ENCODE measurements around the gene HECTD4. TPM values are rescaled to one million over a fixed set of nuclear protein-coding genes. Genes with fewer than 3 reads are reported as not detected.

The HECTD4 gene
- total and polyA plus RNA-seq, 10 donors: 5.4 to 70.8 (median 50.1) TPM

DNA sequence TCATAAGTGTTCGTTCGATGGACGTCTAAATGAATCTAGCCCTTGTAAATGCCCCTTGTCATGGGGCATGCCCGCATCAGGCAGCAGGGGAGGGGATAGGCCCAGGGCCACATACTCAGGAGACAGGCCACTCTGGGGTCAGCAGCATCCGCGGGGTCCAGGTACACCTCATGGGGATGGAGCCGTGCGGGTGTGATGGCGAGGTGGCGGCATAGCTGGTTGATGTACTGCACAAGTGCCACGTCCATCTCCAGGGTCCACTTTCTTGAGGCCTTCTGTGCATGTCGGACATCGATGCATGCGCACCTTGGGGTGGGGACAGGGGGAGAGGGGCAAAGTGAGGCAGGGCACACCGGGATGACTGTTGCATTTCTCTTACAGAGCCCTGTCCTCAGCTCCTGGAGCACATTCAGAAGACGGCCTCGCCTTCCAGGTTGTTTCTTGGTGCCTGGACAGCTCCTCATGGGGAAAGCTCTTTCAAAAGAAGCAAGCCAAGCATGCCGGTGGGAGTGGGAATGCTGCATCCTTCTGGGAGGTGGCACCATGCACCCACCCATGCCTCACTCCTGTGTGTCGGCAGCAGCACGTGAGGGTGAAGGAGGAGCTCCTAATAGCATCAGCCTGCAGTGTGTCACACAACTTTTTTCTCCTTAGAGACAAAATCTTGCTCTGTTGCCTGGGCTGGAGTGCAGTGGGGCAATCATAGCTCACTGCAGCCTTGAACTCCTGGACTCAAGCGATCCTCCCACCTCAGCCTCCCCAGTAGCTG, 209.5 kb downstream of the HECTD4 start:
- Histone ChIP-seq H3K27ac (no peak overlapping the region), H3K4me3 (no peak overlapping the region), H3K9me3 (no peaks in the 10 kb centered on the region), H3K36me3 (peaks cover 0 to 100% (median 73%) of the 10 kb centered on the region in 6 donors), H3K27me3 (replicated peaks in 1 of 7) (no peaks in the 10 kb centered on the region), H3K4me1 (peaks cover 0 to 11% (median 0%) of the 10 kb centered on the region in 6 donors)
- TF ChIP-seq POLR2AphosphoS5 (IDR thresholded peaks at IDR 0.05) (no peak), POLR2A (IDR thresholded peaks at IDR 0.05) (no peak)
- TF ChIP-seq, protein P1, sequence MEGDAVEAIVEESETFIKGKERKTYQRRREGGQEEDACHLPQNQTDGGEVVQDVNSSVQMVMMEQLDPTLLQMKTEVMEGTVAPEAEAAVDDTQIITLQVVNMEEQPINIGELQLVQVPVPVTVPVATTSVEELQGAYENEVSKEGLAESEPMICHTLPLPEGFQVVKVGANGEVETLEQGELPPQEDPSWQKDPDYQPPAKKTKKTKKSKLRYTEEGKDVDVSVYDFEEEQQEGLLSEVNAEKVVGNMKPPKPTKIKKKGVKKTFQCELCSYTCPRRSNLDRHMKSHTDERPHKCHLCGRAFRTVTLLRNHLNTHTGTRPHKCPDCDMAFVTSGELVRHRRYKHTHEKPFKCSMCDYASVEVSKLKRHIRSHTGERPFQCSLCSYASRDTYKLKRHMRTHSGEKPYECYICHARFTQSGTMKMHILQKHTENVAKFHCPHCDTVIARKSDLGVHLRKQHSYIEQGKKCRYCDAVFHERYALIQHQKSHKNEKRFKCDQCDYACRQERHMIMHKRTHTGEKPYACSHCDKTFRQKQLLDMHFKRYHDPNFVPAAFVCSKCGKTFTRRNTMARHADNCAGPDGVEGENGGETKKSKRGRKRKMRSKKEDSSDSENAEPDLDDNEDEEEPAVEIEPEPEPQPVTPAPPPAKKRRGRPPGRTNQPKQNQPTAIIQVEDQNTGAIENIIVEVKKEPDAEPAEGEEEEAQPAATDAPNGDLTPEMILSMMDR (IDR thresholded peaks at IDR 0.05 in 8 of 11, conservative IDR thresholded peaks at IDR 0.05 in 3 of 11): no peak
- intact Hi-C loops (cut with DNase I; ENCODE audit: low total_unique reads): no loop called here
- DNase-seq: peak; percentile 58
- 95 to 99% (median 97%) methylated on average over 21 of the region's 21 CpGs for WGBS, 5 donors

DNA sequence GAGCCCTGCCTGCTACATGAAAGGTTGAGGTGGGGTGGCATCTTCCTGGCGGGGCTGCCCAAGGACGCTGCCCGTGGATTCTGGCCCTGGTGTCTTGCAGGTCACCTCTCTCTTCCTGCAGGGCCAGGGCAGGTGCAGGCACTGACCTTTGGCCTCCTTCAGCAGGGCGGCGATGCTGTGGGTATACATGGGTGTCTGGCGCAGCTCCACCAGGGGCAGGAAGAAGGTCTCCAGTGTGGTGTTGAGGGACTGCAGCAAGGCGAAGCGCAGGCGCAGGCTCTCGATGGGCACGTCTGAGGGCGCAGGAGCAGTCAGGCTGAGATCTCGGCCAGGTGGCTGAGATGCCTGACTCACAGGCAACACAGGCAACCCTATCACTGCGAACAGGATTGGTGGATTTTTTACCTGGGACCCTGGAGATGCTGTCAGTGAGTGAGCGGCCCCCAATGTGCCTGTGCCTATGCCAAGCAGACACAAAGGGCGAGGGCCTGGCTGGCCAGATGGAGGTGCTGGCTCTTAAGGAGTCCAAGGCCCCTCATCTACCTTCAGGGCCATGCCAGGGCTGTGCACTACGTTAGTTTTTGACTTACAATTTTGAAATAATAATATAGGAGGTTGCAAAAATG, 211.1 kb downstream of the HECTD4 start:
- TF ChIP-seq POLR2A (IDR thresholded peaks at IDR 0.05) (no peak), POLR2AphosphoS5 (IDR thresholded peaks at IDR 0.05) (peak in 2 of 3 donors; percentile 5 to 31)
- TF ChIP-seq, protein P1 (IDR thresholded peaks at IDR 0.05 in 8 of 11, conservative IDR thresholded peaks at IDR 0.05 in 3 of 11): no peak
- Histone ChIP-seq H3K4me1 (peaks cover 0 to 11% (median 0%) of the 10 kb centered on the region in 6 donors), H3K36me3 (peaks cover 0 to 100% (median 61%) of the 10 kb centered on the region in 6 donors), H3K27me3 (replicated peaks in 1 of 7) (no peaks in the 10 kb centered on the region), H3K9me3 (no peaks in the 10 kb centered on the region), H3K4me3 (no peak overlapping the region), H3K27ac (no peak overlapping the region)
- WGBS, 5 donors: 89 to 92% (median 91%) methylated on average over 16 to 17 of the region's 17 CpGs
- peak; percentile 63 for DNase-seq
- intact Hi-C loops (cut with DNase I; ENCODE audit: low total_unique reads): no loop called here

DNA sequence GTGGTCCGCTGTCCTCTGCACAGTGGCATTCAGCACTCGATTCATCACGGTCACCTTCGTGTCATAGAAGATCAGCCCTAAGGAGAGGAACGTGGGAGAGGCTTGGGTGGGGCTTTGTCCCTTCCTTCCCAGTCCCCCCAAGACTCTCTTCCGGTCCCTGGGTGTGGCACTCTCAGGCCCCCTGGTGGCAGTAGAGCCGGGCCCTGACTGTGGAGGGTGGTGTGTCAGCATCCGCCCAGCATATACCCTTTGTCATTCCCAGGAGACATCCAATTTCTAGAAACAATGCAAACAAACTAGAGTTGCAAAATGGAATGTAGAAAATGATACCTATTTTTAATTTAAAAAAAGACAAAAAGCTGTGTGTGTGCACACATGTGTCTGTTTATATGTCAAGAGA, 211.9 kb downstream of the HECTD4 start:
- TF ChIP-seq POLR2A (IDR thresholded peaks at IDR 0.05): no peak
- TF ChIP-seq POLR2AphosphoS5 (IDR thresholded peaks at IDR 0.05): no peak
- TF ChIP-seq, protein P1 (IDR thresholded peaks at IDR 0.05 in 8 of 11, conservative IDR thresholded peaks at IDR 0.05 in 3 of 11): peak in 8 of 11 experiments; percentile 6 to 51 (median 46)
- Histone ChIP-seq H3K27me3 (replicated peaks in 1 of 7) (no peaks in the 10 kb centered on the region), H3K27ac (no peak overlapping the region), H3K4me3 (no peak overlapping the region), H3K4me1 (peaks cover 0 to 11% (median 0%) of the 10 kb centered on the region in 6 donors), H3K9me3 (no peaks in the 10 kb centered on the region), H3K36me3 (peaks cover 0 to 100% (median 54%) of the 10 kb centered on the region in 6 donors)
- intact Hi-C loops (cut with DNase I; ENCODE audit: low total_unique reads): no loop called here
- DNase-seq: peak; percentile 75
- 53 to 70% (median 61%) methylated on average over 8 of the region's 8 CpGs for WGBS, 5 donors

DNA sequence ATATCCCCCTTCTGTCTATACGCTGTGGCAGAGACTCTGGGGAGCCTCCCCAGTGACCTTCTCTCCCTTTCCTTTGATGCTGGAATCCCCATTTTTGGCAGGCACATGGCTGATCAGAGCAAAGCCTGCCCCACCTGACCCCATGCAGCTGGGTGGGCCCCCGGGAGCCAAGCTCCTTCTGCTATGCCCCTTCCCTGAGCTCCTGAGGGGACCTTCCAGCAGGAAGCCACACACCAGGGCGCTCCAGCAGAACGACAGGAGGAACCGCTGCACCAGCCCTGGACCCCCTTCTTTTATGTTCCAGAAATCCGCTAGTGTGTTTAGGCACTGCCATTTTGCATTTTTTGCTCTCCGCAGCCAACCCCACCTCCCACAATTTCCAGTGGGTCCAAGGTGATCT, 212.3 kb downstream of the HECTD4 start:
- Histone ChIP-seq H3K4me1 (peaks cover 0 to 11% (median 0%) of the 10 kb centered on the region in 6 donors), H3K4me3 (no peak overlapping the region), H3K27ac (no peak overlapping the region), H3K27me3 (replicated peaks in 1 of 7) (no peaks in the 10 kb centered on the region), H3K9me3 (no peaks in the 10 kb centered on the region), H3K36me3 (peaks cover 0 to 96% (median 49%) of the 10 kb centered on the region in 6 donors)
- TF ChIP-seq, protein P1 (IDR thresholded peaks at IDR 0.05 in 8 of 11, conservative IDR thresholded peaks at IDR 0.05 in 3 of 11): no peak
- TF ChIP-seq POLR2AphosphoS5 (IDR thresholded peaks at IDR 0.05) (no peak), POLR2A (IDR thresholded peaks at IDR 0.05) (no peak)
- intact Hi-C loops (cut with DNase I; ENCODE audit: low total_unique reads): no loop called here
- DNase-seq: peak; percentile 44
- 93 to 98% (median 96%) methylated on average over 7 of the region's 7 CpGs for WGBS, 5 donors
